Amniotic epithelial cell (primary cell): ENCODE data around the gene HTR3C.
A peak's percentile ranks its signal among the peaks of the same experiment; 100 is the strongest.
"Not testable (repeated sequence)": the region's sequence is repeated elsewhere in the genome, so short reads cannot be mapped to it uniquely, and the experiment has no call there.

Source experiments
- DNase-seq: peaks from one replicate; pipeline ENCODE4 v3.0.0-alpha.2; 2010; ENCODE audit warnings: low read depth

Gene HTR3C

GRCh38 chr3:184031187-184031792, 21.6 kb upstream of the HTR3C start, which contains the start of gene HTR3D:
TSS of gene HTR3D (plus strand) at chr3:184031742. CDS start at chr3:184031742, 0 bp downstream.
- DNase-seq, result no peak

GRCh38 chr3:184037816-184038215, 15.0 kb upstream of the HTR3C start:
- DNase-seq, result no peak

- not testable (repeated sequence) for DNase-seq
Measured at GRCh38 chr3:184038307-184038706, 14.5 kb upstream of the HTR3C start.

GRCh38 chr3:184039414-184039813, 13.4 kb upstream of the HTR3C start:
- DNase-seq, result peak; percentile 82

- peak; percentile 23 for DNase-seq
Measured at GRCh38 chr3:184040010-184040409, 12.8 kb upstream of the HTR3C start.

- DNase-seq, result no peak
Measured at GRCh38 chr3:184042617-184043016, 10.2 kb upstream of the HTR3C start.

DNA sequence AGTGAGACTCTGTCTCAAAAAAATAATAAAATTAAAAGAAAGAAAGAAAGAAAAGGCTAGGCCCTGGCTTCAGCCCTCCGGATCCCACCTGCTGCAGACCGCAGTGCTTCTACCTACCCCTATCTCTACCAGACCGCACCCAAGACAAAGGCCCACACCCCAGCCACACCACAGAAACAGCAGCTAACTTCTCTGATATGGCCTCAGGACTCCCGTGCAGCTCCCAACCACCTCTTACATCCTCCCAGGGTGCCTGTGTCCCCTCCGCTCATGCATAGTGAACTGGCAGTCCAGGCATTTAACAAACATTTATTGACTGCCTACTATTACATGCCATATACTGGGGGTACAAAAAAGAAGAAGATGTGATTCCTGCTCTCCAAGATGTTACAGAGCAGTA, 6.9 kb upstream of the HTR3C start:
- no peak for DNase-seq

- DNase-seq, result no peak
Measured at GRCh38 chr3:184050217-184050847, 2.5 kb upstream of the HTR3C start.

DNA sequence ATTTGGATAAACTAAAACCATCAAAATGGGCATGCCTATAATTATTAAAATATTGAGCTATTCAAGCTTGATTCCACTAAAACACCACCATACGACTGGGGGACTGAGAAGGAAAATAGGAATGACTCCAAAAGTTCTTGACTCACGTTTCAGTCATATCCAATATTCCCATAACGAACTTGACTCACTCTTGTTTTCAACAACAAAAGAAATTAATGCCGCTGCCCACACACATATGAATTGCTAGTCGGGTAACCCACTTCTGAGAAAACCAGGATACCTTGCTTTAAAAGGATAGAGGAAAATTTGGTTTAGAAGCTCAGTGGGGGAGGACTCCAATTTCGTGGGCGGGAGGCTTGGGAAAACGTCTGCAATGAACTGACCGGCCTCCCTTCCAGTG, 5.2 kb downstream of the HTR3C start:
- no peak for DNase-seq

DNA sequence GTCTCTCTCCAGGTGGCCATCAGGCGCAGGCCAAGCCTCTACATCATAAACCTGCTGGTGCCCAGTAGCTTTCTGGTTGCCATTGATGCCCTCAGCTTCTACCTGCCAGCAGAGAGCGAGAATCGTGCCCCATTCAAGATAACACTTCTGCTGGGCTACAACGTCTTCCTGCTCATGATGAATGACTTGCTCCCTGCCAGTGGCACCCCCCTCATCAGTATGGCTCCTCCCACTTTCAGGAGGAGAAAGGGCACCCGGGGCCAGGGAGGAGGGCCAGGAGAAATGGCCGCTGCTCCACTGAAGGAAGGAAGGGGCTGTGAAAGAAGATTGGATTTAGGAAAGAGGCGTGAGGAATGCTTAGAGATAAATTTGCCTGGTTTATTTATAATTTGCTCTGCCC, 6.6 kb downstream of the HTR3C start:
- no peak for DNase-seq

DNA sequence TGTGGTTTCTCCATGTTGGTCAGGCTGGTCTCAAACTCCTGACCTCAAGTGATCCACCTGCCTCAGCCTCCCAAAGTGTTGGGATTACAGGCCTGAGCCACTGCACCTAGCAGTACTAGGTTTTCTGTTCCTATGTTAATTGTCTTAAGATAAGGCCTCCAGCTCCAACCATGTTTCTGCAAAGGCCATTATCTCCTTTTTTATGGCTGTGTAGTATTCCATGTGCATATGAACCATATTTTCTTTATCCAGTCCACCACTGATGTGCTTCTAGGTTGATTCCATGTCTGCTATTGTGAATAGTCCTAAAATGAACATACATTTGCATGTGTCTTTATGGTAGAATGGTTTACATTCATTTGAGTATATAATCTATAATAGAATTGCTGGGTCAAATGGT, 9.8 kb downstream of the HTR3C start:
- no peak for DNase-seq

DNA sequence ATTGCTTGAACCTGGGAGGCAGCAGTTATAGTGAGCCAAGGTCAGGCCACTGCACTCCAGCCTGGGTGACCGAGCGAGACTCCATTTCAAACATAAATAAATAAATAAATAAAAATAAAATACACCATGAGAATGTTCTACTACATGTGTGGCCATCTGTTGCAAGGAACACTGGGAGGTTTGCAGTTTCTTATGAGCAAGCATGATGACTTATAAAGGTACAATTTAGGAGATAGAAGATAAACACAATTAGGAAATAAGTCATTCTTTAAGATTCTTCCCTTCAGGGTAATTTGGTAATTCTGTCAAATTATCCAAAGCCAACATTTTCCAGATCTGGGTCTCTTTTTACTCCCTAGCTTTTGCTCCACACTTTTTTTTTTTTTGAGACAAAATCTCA, 13.4 kb downstream of the HTR3C start:
- peak; percentile 30 for DNase-seq

- no peak for DNase-seq
Measured at GRCh38 chr3:184067573-184068055, 14.8 kb downstream of the HTR3C start.

GRCh38 chr3:184068344-184068743, 15.5 kb downstream of the HTR3C start:
- no peak for DNase-seq

DNA sequence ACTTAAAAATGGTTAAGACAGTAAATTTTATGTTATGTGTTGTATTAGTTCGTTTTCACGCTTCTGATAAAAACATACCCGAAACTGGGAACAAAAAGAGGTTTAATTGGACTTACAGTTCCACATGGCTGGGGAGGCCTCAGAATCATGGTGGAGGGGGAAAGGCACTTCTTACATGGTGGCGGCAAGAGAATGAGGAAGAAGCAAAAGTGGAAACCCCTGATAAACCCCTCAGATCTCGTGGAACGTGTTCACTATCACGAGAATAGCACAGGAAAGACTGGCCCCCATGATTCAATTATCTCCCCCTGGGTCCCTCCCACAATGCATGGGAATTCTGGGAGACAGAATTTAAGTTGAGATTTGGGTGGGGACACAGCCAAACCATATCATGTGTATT, 18.3 kb downstream of the HTR3C start:
- DNase-seq, result not testable (repeated sequence)

DNA sequence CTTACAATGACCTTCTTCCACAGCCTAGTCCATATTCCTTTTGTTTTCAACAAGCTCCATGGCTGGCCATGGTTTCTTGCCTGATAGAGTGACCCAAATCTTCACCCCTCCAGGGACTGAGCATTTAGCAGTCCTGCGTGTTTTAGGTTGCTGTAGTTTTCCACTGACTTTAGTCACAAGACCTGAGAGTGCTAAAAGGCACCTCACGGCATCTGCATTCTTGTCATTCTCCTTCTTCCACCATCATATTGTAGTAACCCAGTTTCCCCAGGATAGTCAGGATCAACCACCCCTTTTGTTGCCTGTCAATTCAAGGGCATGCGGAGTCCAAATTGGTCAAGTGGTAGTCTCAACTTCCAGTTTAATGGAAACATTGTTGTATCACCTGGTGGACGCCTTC, 20.8 kb downstream of the HTR3C start:
- no peak for DNase-seq

DNA sequence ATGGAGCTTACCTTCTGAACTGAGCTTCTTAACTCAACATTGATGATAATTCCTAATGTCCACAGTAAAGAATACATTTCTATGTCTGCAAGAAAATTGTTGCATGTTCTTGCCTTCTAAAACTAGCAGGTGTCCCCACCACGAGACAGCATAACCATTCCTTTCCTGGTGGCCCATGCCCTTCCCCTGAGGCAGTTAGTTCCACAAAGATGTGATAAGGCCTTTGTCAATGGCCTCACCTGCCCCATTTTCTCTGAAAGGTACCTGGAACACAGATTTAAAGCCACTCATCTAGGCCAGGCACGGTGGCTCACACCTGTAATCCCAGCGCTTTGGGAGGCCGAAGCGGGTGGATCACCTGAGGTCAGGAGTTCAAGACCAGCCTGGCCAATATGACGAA, 23.1 kb downstream of the HTR3C start:
- no peak for DNase-seq

- no peak for DNase-seq
Measured at GRCh38 chr3:184077881-184078280, 25.0 kb downstream of the HTR3C start.

- no peak for DNase-seq
Measured at GRCh38 chr3:184078851-184079250, 26.0 kb downstream of the HTR3C start.

GRCh38 chr3:184081116-184081830, 28.4 kb downstream of the HTR3C start:
- DNase-seq, result no peak

DNA sequence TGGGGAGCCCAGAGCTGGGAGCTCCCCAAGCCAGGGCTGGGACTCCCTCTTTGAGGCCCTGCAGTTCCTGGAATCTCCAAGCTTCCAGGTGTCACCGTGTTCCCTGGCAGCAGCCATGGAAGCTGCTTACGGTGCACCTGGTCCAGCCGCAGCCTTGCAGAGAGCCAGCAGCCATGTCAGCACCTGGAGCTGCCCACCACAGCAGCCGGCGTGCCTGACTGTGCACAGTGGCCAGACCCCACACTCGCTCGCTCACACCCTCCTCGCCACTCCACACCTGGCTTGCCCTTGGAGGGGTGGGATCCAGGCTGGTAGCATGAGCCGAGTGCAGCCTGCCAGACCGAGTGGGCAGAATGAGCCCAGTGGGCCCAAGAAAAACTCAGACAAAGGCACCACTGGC, 29.2 kb downstream of the HTR3C start:
- DNase-seq, result no peak

GRCh38 chr3:184082465-184082864, 29.6 kb downstream of the HTR3C start:
- no peak for DNase-seq

- peak; percentile 91 for DNase-seq
Measured at GRCh38 chr3:184085389-184085852, 32.6 kb downstream of the HTR3C start.
